ENCODE results near the gene JUN.

Gene JUN

GRCh38 chr1:58781541-58782177, 2.2 kb downstream of the JUN start:
- peak; percentile 54; the same call in 1 of the 2 replicates for TF ChIP-seq NFIC (IDR thresholded peaks at IDR 0.05)
- TF ChIP-seq EP300 (IDR thresholded peaks at IDR 0.05; ENCODE audit: borderline replicate concordance): no peak

DNA sequence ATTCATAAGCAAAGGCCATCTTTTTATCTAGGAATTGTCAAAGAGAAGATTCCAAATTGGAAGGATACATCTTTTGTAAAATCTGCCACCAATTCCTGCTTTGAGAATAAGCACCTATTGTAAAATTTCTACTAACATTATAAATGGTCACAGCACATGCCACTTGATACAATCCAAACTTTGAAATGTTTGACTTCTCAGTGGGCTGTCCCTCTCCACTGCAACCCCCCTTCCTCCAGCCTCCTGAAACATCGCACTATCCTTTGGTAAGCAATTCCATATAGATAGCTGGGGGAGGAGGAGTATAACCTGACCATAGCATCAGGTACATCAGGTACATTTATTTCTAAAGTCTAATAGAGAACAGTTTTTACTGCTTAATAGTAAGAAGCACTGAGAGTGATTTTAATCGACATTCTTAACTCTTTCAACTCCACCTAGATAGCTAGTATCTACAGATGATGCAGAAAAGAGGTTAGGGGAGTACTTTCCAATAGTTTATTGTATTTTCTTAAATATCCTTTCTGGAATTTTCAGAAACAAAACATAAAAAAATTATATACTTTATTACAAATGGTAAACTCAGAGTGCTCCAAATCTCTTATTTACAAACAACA, 2.9 kb downstream of the JUN start:
- TF ChIP-seq CREB1 (IDR thresholded peaks at IDR 0.05; ENCODE audit: low read depth) (no peak), CEBPB (IDR thresholded peaks at IDR 0.05) (no peak), FOXM1 (IDR thresholded peaks at IDR 0.05; ENCODE audit: borderline replicate concordance, low read depth) (no peak), EP300 (IDR thresholded peaks at IDR 0.05; ENCODE audit: borderline replicate concordance) (no peak), TAF1 (IDR thresholded peaks at IDR 0.05; ENCODE audit: low read depth) (no peak), EGR1 (IDR thresholded peaks at IDR 0.05) (no peak), NFIC (IDR thresholded peaks at IDR 0.05) (no peak), TCF12 (IDR thresholded peaks at IDR 0.05; ENCODE audit: low read depth) (no peak), RAD21 (IDR thresholded peaks at IDR 0.05; ENCODE audit: low read depth) (no peak), ZBTB7A (IDR thresholded peaks at IDR 0.05; ENCODE audit: low read depth) (no peak), YY1 (IDR thresholded peaks at IDR 0.05; ENCODE audit: low read depth) (no peak), TEAD4 (IDR thresholded peaks at IDR 0.05) (no peak)
- TF ChIP-seq, protein P1, sequence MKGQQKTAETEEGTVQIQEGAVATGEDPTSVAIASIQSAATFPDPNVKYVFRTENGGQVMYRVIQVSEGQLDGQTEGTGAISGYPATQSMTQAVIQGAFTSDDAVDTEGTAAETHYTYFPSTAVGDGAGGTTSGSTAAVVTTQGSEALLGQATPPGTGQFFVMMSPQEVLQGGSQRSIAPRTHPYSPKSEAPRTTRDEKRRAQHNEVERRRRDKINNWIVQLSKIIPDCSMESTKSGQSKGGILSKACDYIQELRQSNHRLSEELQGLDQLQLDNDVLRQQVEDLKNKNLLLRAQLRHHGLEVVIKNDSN (IDR thresholded peaks at IDR 0.05): no peak
- TF ChIP-seq, protein P2, sequence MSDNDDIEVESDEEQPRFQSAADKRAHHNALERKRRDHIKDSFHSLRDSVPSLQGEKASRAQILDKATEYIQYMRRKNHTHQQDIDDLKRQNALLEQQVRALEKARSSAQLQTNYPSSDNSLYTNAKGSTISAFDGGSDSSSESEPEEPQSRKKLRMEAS (IDR thresholded peaks at IDR 0.05): no peak
- TF ChIP-seq, protein P3, sequence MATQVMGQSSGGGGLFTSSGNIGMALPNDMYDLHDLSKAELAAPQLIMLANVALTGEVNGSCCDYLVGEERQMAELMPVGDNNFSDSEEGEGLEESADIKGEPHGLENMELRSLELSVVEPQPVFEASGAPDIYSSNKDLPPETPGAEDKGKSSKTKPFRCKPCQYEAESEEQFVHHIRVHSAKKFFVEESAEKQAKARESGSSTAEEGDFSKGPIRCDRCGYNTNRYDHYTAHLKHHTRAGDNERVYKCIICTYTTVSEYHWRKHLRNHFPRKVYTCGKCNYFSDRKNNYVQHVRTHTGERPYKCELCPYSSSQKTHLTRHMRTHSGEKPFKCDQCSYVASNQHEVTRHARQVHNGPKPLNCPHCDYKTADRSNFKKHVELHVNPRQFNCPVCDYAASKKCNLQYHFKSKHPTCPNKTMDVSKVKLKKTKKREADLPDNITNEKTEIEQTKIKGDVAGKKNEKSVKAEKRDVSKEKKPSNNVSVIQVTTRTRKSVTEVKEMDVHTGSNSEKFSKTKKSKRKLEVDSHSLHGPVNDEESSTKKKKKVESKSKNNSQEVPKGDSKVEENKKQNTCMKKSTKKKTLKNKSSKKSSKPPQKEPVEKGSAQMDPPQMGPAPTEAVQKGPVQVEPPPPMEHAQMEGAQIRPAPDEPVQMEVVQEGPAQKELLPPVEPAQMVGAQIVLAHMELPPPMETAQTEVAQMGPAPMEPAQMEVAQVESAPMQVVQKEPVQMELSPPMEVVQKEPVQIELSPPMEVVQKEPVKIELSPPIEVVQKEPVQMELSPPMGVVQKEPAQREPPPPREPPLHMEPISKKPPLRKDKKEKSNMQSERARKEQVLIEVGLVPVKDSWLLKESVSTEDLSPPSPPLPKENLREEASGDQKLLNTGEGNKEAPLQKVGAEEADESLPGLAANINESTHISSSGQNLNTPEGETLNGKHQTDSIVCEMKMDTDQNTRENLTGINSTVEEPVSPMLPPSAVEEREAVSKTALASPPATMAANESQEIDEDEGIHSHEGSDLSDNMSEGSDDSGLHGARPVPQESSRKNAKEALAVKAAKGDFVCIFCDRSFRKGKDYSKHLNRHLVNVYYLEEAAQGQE (IDR thresholded peaks at IDR 0.05; ENCODE audit: low read depth): no peak

DNA sequence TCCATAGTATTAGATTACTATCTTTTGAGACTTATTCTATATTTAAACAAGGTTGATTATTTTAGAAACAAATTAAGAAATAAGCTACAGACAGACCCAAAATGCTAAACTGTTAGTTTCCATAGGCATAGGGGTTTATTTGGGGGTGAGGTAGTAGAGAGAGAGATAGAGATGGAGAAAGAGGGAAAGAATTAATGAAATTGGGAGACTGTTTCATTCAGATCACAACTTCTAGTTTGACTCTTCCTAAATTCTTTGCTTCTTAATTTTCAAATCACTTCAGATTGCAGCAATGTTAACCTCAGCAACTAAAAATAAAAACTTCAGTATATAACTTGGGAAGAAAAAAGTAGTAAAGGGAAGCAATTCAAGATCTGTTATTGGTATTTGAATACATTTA, 3.4 kb downstream of the JUN start:
- TF ChIP-seq CEBPB (IDR thresholded peaks at IDR 0.05): no peak

DNA sequence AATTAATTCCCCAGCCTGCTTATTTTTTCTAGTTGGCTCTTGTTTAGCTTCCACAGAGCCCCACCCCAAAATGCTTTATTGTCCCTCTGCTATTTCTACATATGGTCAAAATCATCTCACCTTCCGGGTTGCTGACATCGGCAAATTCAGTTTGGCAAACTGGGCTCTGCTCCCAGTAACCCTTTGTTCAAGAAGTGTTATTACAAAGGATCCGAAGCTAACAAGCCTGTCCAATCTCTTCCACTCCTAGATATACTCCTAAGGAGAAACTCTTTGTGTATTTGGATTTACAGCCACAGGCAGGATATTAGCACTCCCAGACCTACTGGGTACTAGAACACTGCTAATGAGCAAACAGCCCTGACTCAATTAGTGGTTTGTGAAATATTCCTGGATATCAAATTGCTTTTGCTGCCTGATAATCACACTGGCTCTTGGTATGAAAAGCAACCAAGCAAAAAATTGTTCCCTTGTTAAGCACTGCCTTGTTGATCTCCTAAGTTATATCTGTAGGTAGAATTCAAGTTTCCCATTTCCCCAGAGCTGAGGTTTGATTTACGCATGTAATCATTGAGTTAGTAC, 4.0 kb downstream of the JUN start:
- no peak for TF ChIP-seq EP300 (IDR thresholded peaks at IDR 0.05; ENCODE audit: borderline replicate concordance)
- no peak for TF ChIP-seq CREB1 (IDR thresholded peaks at IDR 0.05; ENCODE audit: low read depth)
- TF ChIP-seq FOXM1 (IDR thresholded peaks at IDR 0.05; ENCODE audit: borderline replicate concordance, low read depth): peak; percentile 29; the same call in 1 of the 2 replicates
- TF ChIP-seq, protein P2 (IDR thresholded peaks at IDR 0.05): no peak; the same call in 1 of the 2 replicates
- peak; percentile 76 for TF ChIP-seq NFIC (IDR thresholded peaks at IDR 0.05)
- no peak for TF ChIP-seq ZBTB7A (IDR thresholded peaks at IDR 0.05; ENCODE audit: low read depth)
- TF ChIP-seq EGR1 (IDR thresholded peaks at IDR 0.05): no peak
- TF ChIP-seq YY1 (IDR thresholded peaks at IDR 0.05; ENCODE audit: low read depth): no peak
- no peak for TF ChIP-seq TAF1 (IDR thresholded peaks at IDR 0.05; ENCODE audit: low read depth)
- TF ChIP-seq, protein P3 (IDR thresholded peaks at IDR 0.05; ENCODE audit: low read depth): no peak
- peak; percentile 46; the same call in 1 of the 2 replicates for TF ChIP-seq TEAD4 (IDR thresholded peaks at IDR 0.05)
- TF ChIP-seq CEBPB (IDR thresholded peaks at IDR 0.05): 0 out of 2 replicates have a peak, but pooled peaks have one; percentile 35
- TF ChIP-seq TCF12 (IDR thresholded peaks at IDR 0.05; ENCODE audit: low read depth): 0 out of 2 replicates have a peak, but pooled peaks have one; percentile 61
- no peak; the same call in 1 of the 2 replicates for TF ChIP-seq RAD21 (IDR thresholded peaks at IDR 0.05; ENCODE audit: low read depth)
- TF ChIP-seq, protein P1 (IDR thresholded peaks at IDR 0.05): no peak

GRCh38 chr1:58779059-58779754, 4.6 kb downstream of the JUN start:
- TF ChIP-seq CREB1 (IDR thresholded peaks at IDR 0.05; ENCODE audit: low read depth) (no peak), TAF1 (IDR thresholded peaks at IDR 0.05; ENCODE audit: low read depth) (no peak), TEAD4 (IDR thresholded peaks at IDR 0.05) (no peak), FOXM1 (IDR thresholded peaks at IDR 0.05; ENCODE audit: borderline replicate concordance, low read depth) (no peak), EP300 (IDR thresholded peaks at IDR 0.05; ENCODE audit: borderline replicate concordance) (no peak), TCF12 (IDR thresholded peaks at IDR 0.05; ENCODE audit: low read depth) (no peak), EGR1 (IDR thresholded peaks at IDR 0.05) (no peak), YY1 (IDR thresholded peaks at IDR 0.05; ENCODE audit: low read depth) (no peak), NFIC (IDR thresholded peaks at IDR 0.05) (no peak), CEBPB (IDR thresholded peaks at IDR 0.05) (no peak), ZBTB7A (IDR thresholded peaks at IDR 0.05; ENCODE audit: low read depth) (no peak), RAD21 (IDR thresholded peaks at IDR 0.05; ENCODE audit: low read depth) (no peak)
- TF ChIP-seq, protein P2 (IDR thresholded peaks at IDR 0.05): no peak
- TF ChIP-seq, protein P3 (IDR thresholded peaks at IDR 0.05; ENCODE audit: low read depth): no peak
- TF ChIP-seq, protein P1 (IDR thresholded peaks at IDR 0.05): no peak

Measured in Ishikawa (cell line).